ENCODE results near the gene TMEM14B. TPM values are rescaled to one million over a fixed set of nuclear protein-coding genes. Genes with fewer than 3 reads are reported as not detected.

The TMEM14B gene
- total RNA-seq, 1 experiment from 2014 or later = 82.9 TPM

DNA sequence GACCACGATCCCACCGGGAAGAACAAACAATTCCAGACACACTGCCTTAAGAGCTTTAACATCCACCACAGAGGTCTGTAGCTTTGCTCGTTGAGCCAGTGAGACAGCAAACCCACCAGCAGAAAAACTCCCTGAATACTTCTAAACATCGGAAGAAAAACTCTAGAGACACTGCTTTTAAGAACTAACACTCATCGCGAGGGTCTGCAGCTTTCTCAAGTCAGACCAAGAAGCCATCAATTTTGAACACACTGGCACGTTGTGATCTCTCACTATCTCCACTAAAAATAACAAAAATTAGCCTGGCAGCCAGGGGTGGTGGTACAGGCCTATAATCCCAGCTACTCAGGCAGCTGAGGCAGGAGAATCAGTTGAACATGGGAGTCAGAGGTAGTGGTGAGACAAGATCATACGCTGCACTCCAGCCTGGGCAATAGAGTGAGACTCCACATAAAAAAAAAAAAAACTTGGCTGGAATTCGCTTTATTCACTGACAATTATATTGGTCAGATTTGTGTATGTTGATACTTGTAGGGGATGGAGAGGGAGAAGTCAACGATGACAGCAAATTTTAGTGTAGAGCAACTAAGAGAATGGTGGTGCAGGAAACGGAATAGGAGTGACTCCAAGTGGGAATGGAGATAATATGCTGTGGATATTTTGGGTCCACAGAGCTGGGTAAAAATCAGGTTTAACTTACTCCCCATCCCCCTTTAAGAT, 25.6 kb upstream of the TMEM14B start:
- peaks cover 30% of the 10 kb centered on the region for H3K9me3 Mint-ChIP-seq

DNA sequence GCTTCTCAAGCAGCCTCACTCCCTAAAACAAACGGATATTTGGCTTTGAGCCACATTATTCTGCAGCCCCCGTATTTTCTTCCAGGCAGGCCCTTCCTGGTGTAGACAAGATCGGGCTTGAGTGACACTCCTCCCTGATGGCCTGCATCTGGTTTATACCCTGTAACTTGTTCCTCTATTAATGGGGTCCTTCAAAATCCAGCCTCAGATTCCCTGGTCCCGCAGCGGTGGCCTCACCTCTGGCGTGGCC, 25.1 kb upstream of the TMEM14B start:
- POLR2A ChIA-PET = interaction anchor here (0.5 to 4.5 kb wide), 7 partner anchors 13 to 289 kb away, joined by 3 to 43 read pairs (median 3); partner anchors contain the start of genes C6orf52, PAK1IP1 and TMEM14B
- no peak for DNase-seq (ENCODE audit: low spot score)
- CTCF ChIA-PET = interaction anchor here (1.2 to 2.7 kb wide), 4 partner anchors 25 to 257 kb away, joined by 6 to 11 read pairs (median 7); partner anchors contain the start of gene TMEM14B
- ATAC-seq = no peak
- peaks cover 28% of the 10 kb centered on the region for H3K9me3 Mint-ChIP-seq
- TF ChIP-seq, protein P1, sequence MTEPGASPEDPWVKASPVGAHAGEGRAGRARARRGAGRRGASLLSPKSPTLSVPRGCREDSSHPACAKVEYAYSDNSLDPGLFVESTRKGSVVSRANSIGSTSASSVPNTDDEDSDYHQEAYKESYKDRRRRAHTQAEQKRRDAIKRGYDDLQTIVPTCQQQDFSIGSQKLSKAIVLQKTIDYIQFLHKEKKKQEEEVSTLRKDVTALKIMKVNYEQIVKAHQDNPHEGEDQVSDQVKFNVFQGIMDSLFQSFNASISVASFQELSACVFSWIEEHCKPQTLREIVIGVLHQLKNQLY (CRISPR knock-in tag; IDR thresholded peaks at IDR 0.05) = no peak
- no peak for TF ChIP-seq GTF2I (CRISPR knock-in tag; conservative IDR thresholded peaks at IDR 0.05)
- H3K4me3 Mint-ChIP-seq = peak overlapping the region; percentile 97
- H3K36me3 Mint-ChIP-seq = peaks cover 35% of the 10 kb centered on the region
- H3K27me3 Mint-ChIP-seq (ENCODE audit: low read depth) = no peaks in the 10 kb centered on the region
- H3K27ac Mint-ChIP-seq = peak overlapping the region; percentile 99
- H3K4me1 Mint-ChIP-seq = peaks cover 28% of the 10 kb centered on the region

More for the DNA sequence above, 25.6 kb upstream of the TMEM14B start:
- H3K27ac Mint-ChIP-seq = peak overlapping the region; percentile 99
- POLR2A ChIA-PET = interaction anchor here (0.5 to 4.5 kb wide), 7 partner anchors 13 to 288 kb away, joined by 3 to 43 read pairs (median 3); partner anchors contain the start of genes C6orf52, PAK1IP1 and TMEM14B
- TF ChIP-seq ZNF423 (CRISPR knock-in tag; IDR thresholded peaks at IDR 0.05) (no peak), ZNF121 (CRISPR knock-in tag; IDR thresholded peaks at IDR 0.05) (0 out of 2 replicates have a peak, but pooled peaks have one; percentile 8)
- TF ChIP-seq, protein P1 (CRISPR knock-in tag; IDR thresholded peaks at IDR 0.05) = no peak
- peaks cover 28% of the 10 kb centered on the region for H3K4me1 Mint-ChIP-seq
- DNase-seq (ENCODE audit: low spot score) (no peak), ATAC-seq (no peak)
- H3K4me3 Mint-ChIP-seq = peak overlapping the region; percentile 97
- peaks cover 33% of the 10 kb centered on the region for H3K36me3 Mint-ChIP-seq
- CTCF ChIA-PET = interaction anchor here (1.0 to 2.7 kb wide), 5 partner anchors 25 to 256 kb away, joined by 3 to 11 read pairs (median 7); partner anchors contain the start of gene TMEM14B
- H3K27me3 Mint-ChIP-seq (ENCODE audit: low read depth) = no peaks in the 10 kb centered on the region

DNA sequence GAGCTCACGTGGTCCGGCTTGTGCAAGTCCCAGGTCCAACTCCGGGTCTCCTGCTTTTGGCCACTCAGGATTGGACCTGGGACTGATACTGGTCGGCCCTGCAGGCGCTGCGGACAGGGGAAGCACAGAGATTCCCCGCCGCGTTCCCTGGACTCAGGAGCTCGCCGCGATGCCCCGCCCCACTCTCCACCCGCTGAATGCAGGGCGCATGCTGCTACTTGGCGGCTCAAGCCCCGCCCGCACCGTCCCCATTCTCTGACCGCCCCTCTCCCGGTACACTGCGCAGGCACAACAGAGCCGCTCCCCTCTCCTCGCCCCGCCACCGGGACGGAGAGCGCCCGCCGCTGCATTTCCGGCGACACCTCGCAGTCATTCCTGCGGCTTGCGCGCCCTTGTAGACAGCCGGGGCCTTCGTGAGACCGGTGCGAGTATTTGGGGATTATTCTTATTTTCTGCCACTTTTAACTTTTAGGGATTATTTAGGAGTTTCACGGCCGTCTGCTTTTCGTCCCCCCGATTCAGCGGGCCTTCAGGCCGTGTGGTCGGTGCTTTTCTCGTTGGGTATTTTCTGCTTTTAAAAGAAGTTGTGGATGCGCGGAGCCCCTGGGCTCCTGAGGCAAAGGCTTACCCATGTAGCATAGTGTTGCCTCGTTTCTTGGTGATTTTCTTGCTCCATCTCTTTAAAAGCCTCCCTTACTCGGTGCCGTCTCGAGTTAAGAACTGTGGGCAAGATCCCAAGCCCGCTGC, 24.6 kb upstream of the TMEM14B start, which contains the start of gene TMEM14C:
TMEM14C (plus strand) TSS at position 251 of the 747 bp plus-strand sequence. CDS start 1,544 bp downstream, outside the sequence.
- peaks cover 34% of the 10 kb centered on the region for H3K36me3 Mint-ChIP-seq
- peak within 1 kb of the TSS; percentile 97 for H3K4me3 Mint-ChIP-seq
- ChIA-PET CTCF (interaction anchor here (0.6 to 2.7 kb wide), 6 partner anchors 18 to 257 kb away, joined by 3 to 11 read pairs (median 6); partner anchors contain the start of gene TMEM14B), POLR2A (interaction anchor here (0.5 to 4.5 kb wide), 8 partner anchors 12 to 289 kb away, joined by 3 to 43 read pairs (median 3); partner anchors contain the start of genes C6orf52, PAK1IP1 and TMEM14B)
- H3K4me1 Mint-ChIP-seq = peaks cover 28% of the 10 kb centered on the region
- no peaks in the 10 kb centered on the region for H3K27me3 Mint-ChIP-seq (ENCODE audit: low read depth)
- peak within 1 kb of the TSS; percentile 99 for H3K27ac Mint-ChIP-seq
- ATAC-seq (peak; percentile 97), DNase-seq (ENCODE audit: low spot score) (peak; percentile 100)
- H3K9me3 Mint-ChIP-seq = peaks cover 23% of the 10 kb centered on the region
- TF ChIP-seq OVOL2 (CRISPR knock-in tag; IDR thresholded peaks at IDR 0.05; ENCODE audit: borderline replicate concordance) (no peak), TEAD1 (CRISPR knock-in tag; IDR thresholded peaks at IDR 0.05) (peak; percentile 52; the same call in 1 of the 2 replicates), ZNF232 (CRISPR knock-in tag; IDR thresholded peaks at IDR 0.05) (peak; percentile 92; the same call in 1 of the 2 replicates), NR1H2 (CRISPR knock-in tag; IDR thresholded peaks at IDR 0.05) (no peak), ETV6 (CRISPR knock-in tag; IDR thresholded peaks at IDR 0.05) (peak; percentile 92), HMGXB4 (CRISPR knock-in tag; IDR thresholded peaks at IDR 0.05) (0 out of 2 replicates have a peak, but pooled peaks have one; percentile 50), NFE2L1 (CRISPR knock-in tag; IDR thresholded peaks at IDR 0.05) (peak; percentile 64; the same call in 1 of the 2 replicates), AR (CRISPR knock-in tag; IDR thresholded peaks at IDR 0.05) (no peak), IRF2 (CRISPR knock-in tag; IDR thresholded peaks at IDR 0.05; ENCODE audit: borderline replicate concordance, low read depth) (no peak), MXD4 (CRISPR knock-in tag; IDR thresholded peaks at IDR 0.05; ENCODE audit: borderline replicate concordance) (no peak), USF1 (CRISPR knock-in tag; IDR thresholded peaks at IDR 0.05) (peak; percentile 88)
- TF ChIP-seq, protein P2, sequence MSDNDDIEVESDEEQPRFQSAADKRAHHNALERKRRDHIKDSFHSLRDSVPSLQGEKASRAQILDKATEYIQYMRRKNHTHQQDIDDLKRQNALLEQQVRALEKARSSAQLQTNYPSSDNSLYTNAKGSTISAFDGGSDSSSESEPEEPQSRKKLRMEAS (CRISPR knock-in tag; IDR thresholded peaks at IDR 0.05) = peak; percentile 91
- TF ChIP-seq, protein P3, sequence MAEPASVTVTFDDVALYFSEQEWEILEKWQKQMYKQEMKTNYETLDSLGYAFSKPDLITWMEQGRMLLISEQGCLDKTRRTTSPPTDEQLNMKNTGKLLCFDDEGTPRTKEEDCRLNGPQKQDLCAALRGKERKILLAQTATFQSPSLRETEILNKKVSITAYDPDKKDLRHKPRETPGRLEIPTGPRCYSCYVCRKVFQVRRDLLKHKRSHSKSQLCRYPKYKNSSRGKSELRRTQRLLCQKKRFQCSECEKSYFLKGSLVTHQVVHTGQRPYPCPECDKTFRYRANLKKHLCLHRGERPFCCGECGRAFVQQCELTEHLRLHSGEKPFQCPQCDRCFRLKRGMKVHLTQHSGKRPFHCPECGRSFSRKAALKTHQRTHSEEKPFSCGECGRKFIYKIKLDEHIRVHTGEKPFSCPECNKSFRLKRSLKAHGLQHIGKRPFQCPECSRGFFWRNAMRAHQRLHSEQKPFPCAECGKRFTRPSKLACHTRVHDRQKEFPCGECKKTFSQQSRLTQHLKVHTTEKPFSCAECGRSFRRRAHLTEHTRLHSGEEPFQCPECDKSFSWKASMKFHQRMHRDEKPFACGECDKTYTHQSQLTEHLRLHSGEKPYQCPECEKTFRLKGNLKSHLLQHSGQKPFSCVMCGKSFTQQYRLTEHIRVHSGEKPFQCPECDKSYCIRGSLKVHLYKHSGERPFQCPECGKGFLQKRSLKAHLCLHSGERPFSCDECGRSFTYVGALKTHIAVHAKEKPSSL (CRISPR knock-in tag; conservative IDR thresholded peaks at IDR 0.05) = no peak
